ENCODE measurements around the gene MRNIP. TPM values are rescaled to one million over a fixed set of nuclear protein-coding genes. Genes with fewer than 3 reads are reported as not detected.

The MRNIP gene
- total RNA-seq, 3 donors from 2014 or later (not counting 1 experiment from before 2014, with no cell fraction given): 19.7 to 40.2 (median 25.4) TPM

- 47% methylated on average over 18 of the region's 18 CpGs for whole genome bisulfite sequencing (ENCODE audit: insufficient coverage)
- Histone ChIP-seq H3K9me3 (ENCODE audit: control insufficient read depth, insufficient read depth, low read length) (no peaks in the 10 kb centered on the region), H3K36me3 (ENCODE audit: control insufficient read depth, insufficient read depth, low read length) (peaks cover 4% of the 10 kb centered on the region), H3K27ac (ENCODE audit: low read length) (no peak overlapping the region), H3K4me3 (ENCODE audit: low read length) (no peak overlapping the region), H3K27me3 (ENCODE audit: control insufficient read depth, insufficient read depth, low read length) (no peaks in the 10 kb centered on the region), H3K4me1 (ENCODE audit: control insufficient read depth, insufficient read depth, low read length) (peaks cover 40% of the 10 kb centered on the region)
- H3K27ac Mint-ChIP-seq: peak overlapping the region in 1 of 2 donors; percentile 82
- intact Hi-C loops (cut with micrococcal nuclease): loop anchor here (2.0 kb wide), 3 partner anchors 55 to 287 kb away; partner anchors contain the start of genes MRNIP and TBC1D9B
- DNase-seq (peak; percentile 20 to 43), ATAC-seq (no peak)
- H3K27me3 Mint-ChIP-seq (ENCODE audit: low read depth in 2 of 2): no peaks in the 10 kb centered on the region
- H3K4me3 Mint-ChIP-seq: no peak overlapping the region
- H3K36me3 Mint-ChIP-seq: no peaks in the 10 kb centered on the region
- H3K4me1 Mint-ChIP-seq: peaks cover 13 to 29% of the 10 kb centered on the region in 2 donors
- TF ChIP-seq CTCF (IDR thresholded peaks at IDR 0.05): no peak
- no peaks in the 10 kb centered on the region for H3K9me3 Mint-ChIP-seq
Measured at GRCh38 chr5:179803651-179804554, 54.7 kb downstream of the MRNIP start.

GRCh38 chr5:179802950-179803562, 55.6 kb downstream of the MRNIP start:
- no peaks in the 10 kb centered on the region for H3K9me3 ChIP-seq (ENCODE audit: control insufficient read depth, insufficient read depth, low read length)
- no peak overlapping the region for H3K4me3 ChIP-seq (ENCODE audit: low read length)
- H3K36me3 ChIP-seq (ENCODE audit: control insufficient read depth, insufficient read depth, low read length): peaks cover 12% of the 10 kb centered on the region
- Mint-ChIP-seq H3K36me3 (no peaks in the 10 kb centered on the region), H3K27me3 (ENCODE audit: low read depth in 2 of 2) (no peaks in the 10 kb centered on the region), H3K4me3 (no peak overlapping the region), H3K4me1 (peaks cover 13 to 29% of the 10 kb centered on the region in 2 donors), H3K27ac (no peak overlapping the region), H3K9me3 (no peaks in the 10 kb centered on the region)
- ATAC-seq (no peak), DNase-seq (peak in 1 of 2 donors; percentile 22)
- intact Hi-C loops (cut with micrococcal nuclease): loop anchor here (2.0 kb wide), 3 partner anchors 56 to 288 kb away; partner anchors contain the start of genes MRNIP and TBC1D9B
- no peak for TF ChIP-seq CTCF (IDR thresholded peaks at IDR 0.05)
- H3K27ac ChIP-seq (ENCODE audit: low read length): no peak overlapping the region
- H3K27me3 ChIP-seq (ENCODE audit: control insufficient read depth, insufficient read depth, low read length): no peaks in the 10 kb centered on the region
- H3K4me1 ChIP-seq (ENCODE audit: control insufficient read depth, insufficient read depth, low read length): peaks cover 40% of the 10 kb centered on the region
- WGBS (ENCODE audit: insufficient coverage): 77% methylated on average over 11 of the region's 11 CpGs

GRCh38 chr5:179802207-179802883, 56.3 kb downstream of the MRNIP start:
- Histone ChIP-seq H3K4me1 (ENCODE audit: control insufficient read depth, insufficient read depth, low read length) (peaks cover 35% of the 10 kb centered on the region), H3K27me3 (ENCODE audit: control insufficient read depth, insufficient read depth, low read length) (no peaks in the 10 kb centered on the region), H3K36me3 (ENCODE audit: control insufficient read depth, insufficient read depth, low read length) (peaks cover 12% of the 10 kb centered on the region), H3K4me3 (ENCODE audit: low read length) (no peak overlapping the region), H3K27ac (ENCODE audit: low read length) (no peak overlapping the region), H3K9me3 (ENCODE audit: control insufficient read depth, insufficient read depth, low read length) (no peaks in the 10 kb centered on the region)
- WGBS (ENCODE audit: insufficient coverage): 96% methylated on average over 19 of the region's 19 CpGs
- H3K9me3 Mint-ChIP-seq: no peaks in the 10 kb centered on the region
- intact Hi-C loops (cut with micrococcal nuclease): loop anchor here (2.0 kb wide), 3 partner anchors 56 to 288 kb away; partner anchors contain the start of genes MRNIP and TBC1D9B
- no peaks in the 10 kb centered on the region for H3K27me3 Mint-ChIP-seq (ENCODE audit: low read depth in 2 of 2)
- no peak for DNase-seq
- peak; percentile 35 for TF ChIP-seq CTCF (IDR thresholded peaks at IDR 0.05)
- no peaks in the 10 kb centered on the region for H3K36me3 Mint-ChIP-seq
- peaks cover 13 to 29% of the 10 kb centered on the region in 2 donors for H3K4me1 Mint-ChIP-seq
- H3K4me3 Mint-ChIP-seq: no peak overlapping the region
- H3K27ac Mint-ChIP-seq: no peak overlapping the region
- no peak for ATAC-seq
